Measurements from ENCODE around the gene RNF168. TPM values are rescaled to one million over a fixed set of nuclear protein-coding genes. Genes with fewer than 3 reads are reported as not detected.
"Not testable (repeated sequence)": the region's sequence is repeated elsewhere in the genome, so short reads cannot be mapped to it uniquely, and the experiment has no call there.

RNF168 gene
- total and polyA plus RNA-seq, 7 donors = 3.6 to 22.1 (median 11.6) TPM

DNA sequence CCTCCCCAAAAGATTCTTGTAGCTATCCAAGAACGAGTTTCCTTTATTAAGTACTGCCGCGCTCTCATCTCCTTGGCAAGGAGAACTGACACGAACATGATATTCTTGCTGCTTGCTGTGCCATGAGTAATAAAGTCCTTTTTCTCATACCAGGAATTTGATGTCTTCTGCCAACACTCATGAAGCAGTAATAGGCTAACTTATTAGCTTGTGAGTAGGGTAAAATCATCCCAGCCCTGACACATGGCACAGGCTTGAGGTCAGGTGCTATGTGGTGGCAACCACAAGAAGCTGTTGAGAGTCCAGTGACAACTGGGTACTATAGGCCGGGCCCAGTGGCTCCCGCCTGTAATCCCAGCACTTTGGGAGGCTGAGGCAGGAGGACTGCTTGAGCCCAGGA lies 48.6 kb downstream of the RNF168 start:
- intact Hi-C loops (cut with DNase I) = loop anchor here in 1 of 2 donors (5.0 kb wide), 1 partner anchor 47 kb away; the partner anchor contains the start of gene RNF168
- DNase-seq = peak; percentile 37 to 73
- Histone ChIP-seq H3K36me3 (ENCODE audit: insufficient read depth in 1 of 2, low read depth in 1 of 2) (no peaks in the 10 kb centered on the region), H3K27me3 (ENCODE audit: insufficient read depth in 3 of 3, low read length in 2 of 3) (no peaks in the 10 kb centered on the region), H3K9me3 (no peaks in the 10 kb centered on the region), H3K27ac (peak overlapping the region; percentile 18), H3K4me1 (no peaks in the 10 kb centered on the region), H3K4me3 (no peak overlapping the region)
- WGBS, 3 donors = 25 to 38% (median 36%) methylated on average over 6 of the region's 6 CpGs
- peak; percentile 98 to 100 (median 99) for ATAC-seq
- TF ChIP-seq CTCF (IDR thresholded peaks at IDR 0.05) = no peak

- intact Hi-C loops (cut with DNase I); DNase-seq; H3K27me3 ChIP-seq (ENCODE audit: insufficient read depth in 3 of 3, low read length in 2 of 3); H3K36me3 ChIP-seq (ENCODE audit: insufficient read depth in 1 of 2, low read depth in 1 of 2); H3K4me1 ChIP-seq; H3K4me3 ChIP-seq; H3K27ac ChIP-seq; H3K9me3 ChIP-seq: not testable (repeated sequence)
- ATAC-seq = peak in 1 of 4 donors; percentile 35
- 85 to 94% (median 87%) methylated on average over 7 of the region's 7 CpGs for WGBS, 3 donors
These were observed 58.2 kb downstream of the RNF168 start for GRCh38 chr3:196445391-196445790.

DNA sequence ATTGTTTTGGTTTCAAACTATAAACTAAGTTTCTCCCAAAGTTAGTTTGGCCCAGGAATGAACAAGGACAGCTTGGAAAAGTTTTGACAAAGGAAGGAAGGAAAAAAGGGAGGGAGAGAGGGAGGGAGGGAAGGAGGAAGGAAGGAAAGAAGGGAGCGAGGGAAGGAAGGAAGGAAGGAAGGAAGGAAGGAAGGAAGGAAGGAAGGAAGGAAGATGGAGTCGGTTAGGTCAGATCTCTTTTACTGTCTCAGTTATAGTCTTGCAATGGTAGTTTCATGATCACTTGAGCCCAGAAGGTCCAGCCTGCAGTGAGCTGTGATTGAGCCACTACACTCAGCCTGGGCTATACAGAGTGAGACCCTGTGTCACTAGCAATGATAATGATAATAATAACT lies 59.1 kb downstream of the RNF168 start:
- no peak overlapping the region for H3K4me3 ChIP-seq
- ATAC-seq (no peak), DNase-seq (no peak)
- H3K27ac ChIP-seq = no peak overlapping the region
- H3K36me3 ChIP-seq (ENCODE audit: insufficient read depth in 1 of 2, low read depth in 1 of 2) = no peaks in the 10 kb centered on the region
- TF ChIP-seq CTCF (IDR thresholded peaks at IDR 0.05) = no peak
- intact Hi-C loops (cut with DNase I) = no loop called here
- no peaks in the 10 kb centered on the region for H3K4me1 ChIP-seq
- no peaks in the 10 kb centered on the region for H3K27me3 ChIP-seq (ENCODE audit: insufficient read depth in 3 of 3, low read length in 2 of 3)
- 37 to 69% (median 55%) methylated on average over 2 of the region's 2 CpGs for WGBS, 3 donors
- H3K9me3 ChIP-seq = no peaks in the 10 kb centered on the region

- no peak for ATAC-seq
- no peak for DNase-seq
- no peaks in the 10 kb centered on the region for H3K36me3 ChIP-seq (ENCODE audit: insufficient read depth in 1 of 2, low read depth in 1 of 2)
- no peaks in the 10 kb centered on the region for H3K27me3 ChIP-seq (ENCODE audit: insufficient read depth in 3 of 3, low read length in 2 of 3)
- no peak overlapping the region for H3K4me3 ChIP-seq
- 60 to 63% (median 62%) methylated on average over 3 of the region's 3 CpGs for WGBS, 3 donors
- no peaks in the 10 kb centered on the region for H3K4me1 ChIP-seq
- H3K27ac ChIP-seq = no peak overlapping the region
- no peaks in the 10 kb centered on the region for H3K9me3 ChIP-seq
- intact Hi-C loops (cut with DNase I) = no loop called here
- TF ChIP-seq CTCF (IDR thresholded peaks at IDR 0.05) = no peak
These were observed 62.9 kb downstream of the RNF168 start for GRCh38 chr3:196440696-196441095.

- no peak for ATAC-seq
- no peaks in the 10 kb centered on the region for H3K36me3 ChIP-seq (ENCODE audit: insufficient read depth in 1 of 2, low read depth in 1 of 2)
- H3K27me3 ChIP-seq (ENCODE audit: insufficient read depth in 3 of 3, low read length in 2 of 3) = no peaks in the 10 kb centered on the region
- no peak overlapping the region for H3K27ac ChIP-seq
- 78 to 82% (median 80%) methylated on average over 6 of the region's 6 CpGs for WGBS, 3 donors
- H3K9me3 ChIP-seq = no peaks in the 10 kb centered on the region
- no peak overlapping the region for H3K4me3 ChIP-seq
- no peak for TF ChIP-seq CTCF (IDR thresholded peaks at IDR 0.05)
- H3K4me1 ChIP-seq = no peaks in the 10 kb centered on the region
- intact Hi-C loops (cut with DNase I) = no loop called here
- DNase-seq = peak; percentile 40 to 58
These were observed 63.5 kb downstream of the RNF168 start for GRCh38 chr3:196440041-196440537.
